Measurements from ENCODE around the gene RRP8. TPM values are rescaled to one million over a fixed set of nuclear protein-coding genes. Genes with fewer than 3 reads are reported as not detected.
A peak's percentile ranks its signal among the peaks of the same experiment; 100 is the strongest.

The RRP8 gene
- total and polyA plus RNA-seq, 9 of the 15 experiments (the other 6 are each of a cell fraction or from before 2014, with no cell fraction given): 5.7 to 47.3 (median 32.6) TPM

- TF ChIP-seq, protein P1, sequence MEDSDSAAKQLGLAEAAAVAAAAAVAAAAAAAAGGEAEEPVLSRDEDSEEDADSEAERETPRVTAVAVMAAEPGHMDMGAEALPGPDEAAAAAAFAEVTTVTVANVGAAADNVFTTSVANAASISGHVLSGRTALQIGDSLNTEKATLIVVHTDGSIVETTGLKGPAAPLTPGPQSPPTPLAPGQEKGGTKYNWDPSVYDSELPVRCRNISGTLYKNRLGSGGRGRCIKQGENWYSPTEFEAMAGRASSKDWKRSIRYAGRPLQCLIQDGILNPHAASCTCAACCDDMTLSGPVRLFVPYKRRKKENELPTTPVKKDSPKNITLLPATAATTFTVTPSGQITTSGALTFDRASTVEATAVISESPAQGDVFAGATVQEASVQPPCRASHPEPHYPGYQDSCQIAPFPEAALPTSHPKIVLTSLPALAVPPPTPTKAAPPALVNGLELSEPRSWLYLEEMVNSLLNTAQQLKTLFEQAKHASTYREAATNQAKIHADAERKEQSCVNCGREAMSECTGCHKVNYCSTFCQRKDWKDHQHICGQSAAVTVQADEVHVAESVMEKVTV (CRISPR knock-in tag; IDR thresholded peaks at IDR 0.05): peak; percentile 41; the same call in 1 of the 2 replicates
- TF ChIP-seq, protein P2, sequence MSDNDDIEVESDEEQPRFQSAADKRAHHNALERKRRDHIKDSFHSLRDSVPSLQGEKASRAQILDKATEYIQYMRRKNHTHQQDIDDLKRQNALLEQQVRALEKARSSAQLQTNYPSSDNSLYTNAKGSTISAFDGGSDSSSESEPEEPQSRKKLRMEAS (CRISPR knock-in tag; IDR thresholded peaks at IDR 0.05): peak; percentile 83
- TF ChIP-seq HNRNPH1 (optimal IDR thresholded peaks at IDR 0.05; ENCODE audit: low read depth, low read length) (no peak), ZNF41 (CRISPR knock-in tag; conservative IDR thresholded peaks at IDR 0.05) (no peak), ZNF395 (CRISPR knock-in tag; IDR thresholded peaks at IDR 0.05) (no peak; the same call in 1 of the 2 replicates), ZNF512 (tag; IDR thresholded peaks at IDR 0.05) (no peak), PRPF4 (IDR thresholded peaks at IDR 0.05; ENCODE audit: insufficient read depth, low read depth, low read length, poor library complexity, severe bottlenecking) (no peak), BHLHE40 (IDR thresholded peaks at IDR 0.05; ENCODE audit: low read length) (peak; percentile 56; the same call in 1 of the 2 replicates), MTF1 (CRISPR knock-in tag; IDR thresholded peaks at IDR 0.05; ENCODE audit: borderline replicate concordance) (no peak), FOXJ2 (tag; IDR thresholded peaks at IDR 0.05) (no peak), SRSF7 (optimal IDR thresholded peaks at IDR 0.05; ENCODE audit: low read depth, low read length) (no peak), ZNF695 (CRISPR knock-in tag; IDR thresholded peaks at IDR 0.05) (no peak), ZFP36 (IDR thresholded peaks at IDR 0.05; ENCODE audit: low read depth, low read length, partially characterized antibody) (peak; percentile 2), NCOA1 (IDR thresholded peaks at IDR 0.05; ENCODE audit: low read depth) (peak; percentile 58; the same call in 1 of the 2 replicates), TBP (optimal IDR thresholded peaks at IDR 0.05; ENCODE audit: low read depth, low read length) (peak; percentile 87), POLR2AphosphoS2 (IDR thresholded peaks at IDR 0.05; ENCODE audit: low read length) (no peak), TCF7 (IDR thresholded peaks at IDR 0.05; ENCODE audit: borderline replicate concordance) (no peak; the same call in 1 of the 2 replicates)
- TF ChIP-seq, protein P3, sequence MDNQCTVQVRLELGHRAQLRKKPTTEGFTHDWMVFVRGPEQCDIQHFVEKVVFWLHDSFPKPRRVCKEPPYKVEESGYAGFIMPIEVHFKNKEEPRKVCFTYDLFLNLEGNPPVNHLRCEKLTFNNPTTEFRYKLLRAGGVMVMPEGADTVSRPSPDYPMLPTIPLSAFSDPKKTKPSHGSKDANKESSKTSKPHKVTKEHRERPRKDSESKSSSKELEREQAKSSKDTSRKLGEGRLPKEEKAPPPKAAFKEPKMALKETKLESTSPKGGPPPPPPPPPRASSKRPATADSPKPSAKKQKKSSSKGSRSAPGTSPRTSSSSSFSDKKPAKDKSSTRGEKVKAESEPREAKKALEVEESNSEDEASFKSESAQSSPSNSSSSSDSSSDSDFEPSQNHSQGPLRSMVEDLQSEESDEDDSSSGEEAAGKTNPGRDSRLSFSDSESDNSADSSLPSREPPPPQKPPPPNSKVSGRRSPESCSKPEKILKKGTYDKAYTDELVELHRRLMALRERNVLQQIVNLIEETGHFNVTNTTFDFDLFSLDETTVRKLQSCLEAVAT (IDR thresholded peaks at IDR 0.05): peak in 1 of 2 experiments; percentile 82; a peak in 2 of 4 replicates
Measured at GRCh38 chr11:6612213-6613041, 9.0 kb upstream of the RRP8 start, which contains the start of gene TAF10 (continued).

Data from K562 (cell line).